ENCODE measurements around the gene EFNA5. TPM values are rescaled to one million over a fixed set of nuclear protein-coding genes. Genes with fewer than 3 reads are reported as not detected.

EFNA5 gene
- total RNA-seq, 4 donors from 2014 or later = 7.7 to 18.6 (median 9.9) TPM

- no peak for TF ChIP-seq CTCF (IDR thresholded peaks at IDR 0.05; ENCODE audit: low read depth)
Measured at GRCh38 chr5:107459605-107460004, 211.1 kb downstream of the EFNA5 start.

GRCh38 chr5:107458322-107458721, 212.4 kb downstream of the EFNA5 start:
- no peak for TF ChIP-seq CTCF (IDR thresholded peaks at IDR 0.05; ENCODE audit: low read depth)

GRCh38 chr5:107457881-107458280, 212.9 kb downstream of the EFNA5 start:
- no peak for TF ChIP-seq CTCF (IDR thresholded peaks at IDR 0.05; ENCODE audit: low read depth)

GRCh38 chr5:107457138-107457537, 213.6 kb downstream of the EFNA5 start:
- no peak for TF ChIP-seq CTCF (IDR thresholded peaks at IDR 0.05; ENCODE audit: low read depth)

- no peak for TF ChIP-seq CTCF (IDR thresholded peaks at IDR 0.05; ENCODE audit: low read depth)
Measured at GRCh38 chr5:107456281-107456715, 214.4 kb downstream of the EFNA5 start.

- no peak for TF ChIP-seq CTCF (IDR thresholded peaks at IDR 0.05; ENCODE audit: low read depth)
Measured at GRCh38 chr5:107455111-107455544, 215.6 kb downstream of the EFNA5 start.

- TF ChIP-seq CTCF (IDR thresholded peaks at IDR 0.05; ENCODE audit: low read depth) = no peak
Measured at GRCh38 chr5:107451028-107451427, 219.7 kb downstream of the EFNA5 start.
